Neural cell (in vitro differentiated cells): ENCODE measurements around the gene TMEM132C. TPM values are rescaled to one million over a fixed set of nuclear protein-coding genes. Genes with fewer than 3 reads are reported as not detected.

Source experiments
- H2AFZ ChIP-seq: fragments of 200-600, 300-800 bp; sonication (generic), shearing (Covaris generic); 2 replicates; pipeline ENCODE4 v1.6.0; 2014; ENCODE audit warnings: low read depth, mild to moderate bottlenecking, antibody characterized with exemption, low read length, moderate library complexity
- H3F3A ChIP-seq: fragments of 200-600 bp; shearing (Covaris generic); 2 replicates; pipeline ENCODE4 v1.6.1; 2016; ENCODE audit warnings: mild to moderate bottlenecking, moderate library complexity, mixed read lengths, antibody characterized with exemption, low read length; ENCODE audit not compliant: insufficient read depth, poor library complexity, severe bottlenecking
- H3K27ac ChIP-seq: fragments of 200-600, 300-800 bp; sonication (generic), shearing (Covaris generic); 2 replicates; pipeline ENCODE4 v1.5.1; 2014; ENCODE audit warnings: mild to moderate bottlenecking, low read length, moderate library complexity
- H3K27me3 ChIP-seq: fragments of 300-800, 200-600 bp; sonication (generic), shearing (Covaris generic); 2 replicates; pipeline ENCODE4 v1.6.0; 2014; ENCODE audit warnings: mild to moderate bottlenecking, low read depth, low read length, moderate library complexity; ENCODE audit not compliant: insufficient read depth
- H3K36me3 ChIP-seq: fragments of 300-800, 200-600 bp; sonication (generic), shearing (Covaris generic); 2 replicates; pipeline ENCODE4 v1.5.1; 2014; ENCODE audit warnings: mild to moderate bottlenecking, antibody characterized with exemption, low read length, moderate library complexity; ENCODE audit not compliant: insufficient read depth
- H3K4me2 ChIP-seq: fragments of 300-800, 200-600 bp; sonication (generic), shearing (Covaris generic); 2 replicates; pipeline ENCODE4 v1.6.0; 2014; ENCODE audit warnings: mild to moderate bottlenecking, low read length
- H3K4me3 ChIP-seq: fragments of 300-800, 200-600 bp; sonication (generic), shearing (Covaris generic); 2 replicates; pipeline ENCODE4 v1.5.1; 2014; ENCODE audit warnings: mild to moderate bottlenecking, low read length, moderate library complexity
- H3K79me2 ChIP-seq: fragments of 200-600 bp; shearing (Covaris generic); replicated peaks from 2 replicates; pipeline ENCODE4 v1.6.0; 2014; ENCODE audit warnings: mild to moderate bottlenecking, low read length, moderate library complexity; ENCODE audit not compliant: insufficient read depth
- H3K9ac ChIP-seq: fragments of 300-800, 200-600 bp; sonication (generic), shearing (Covaris generic); 2 replicates; pipeline ENCODE4 v1.6.1; 2016; ENCODE audit warnings: mild to moderate bottlenecking, low read length, mixed read lengths
- H3K9me2 ChIP-seq: fragments of 200-600 bp; shearing (Covaris generic); 2 replicates; pipeline ENCODE4 v1.6.1; 2016; ENCODE audit warnings: mild to moderate bottlenecking, low read length, mixed read lengths; ENCODE audit not compliant: insufficient read depth
- H3K9me3 ChIP-seq: fragments of 200-600, 300-800 bp; sonication (generic), shearing (Covaris generic); 2 replicates; pipeline ENCODE4 v1.6.1; 2016; ENCODE audit warnings: mild to moderate bottlenecking, mixed run types, low read length, moderate library complexity, mixed read lengths
- H4K20me1 ChIP-seq: fragments of 200-600 bp; shearing (Covaris generic); 2 replicates; pipeline ENCODE4 v1.6.1; 2016; ENCODE audit warnings: mild to moderate bottlenecking, mixed run types; ENCODE audit not compliant: insufficient read depth
- CTCF ChIP-seq: fragments of 450-650 bp; IDR thresholded peaks from 2 replicates; pipeline ENCODE4 v1.5.1; 2014; ENCODE audit warnings: antibody characterized with exemption, mild to moderate bottlenecking, moderate library complexity; ENCODE audit not compliant: poor library complexity, severe bottlenecking
- EP300 ChIP-seq: fragments of 450-650 bp; conservative IDR thresholded peaks from 2 replicates; pipeline ENCODE4 v1.6.1; 2014; ENCODE audit warnings: antibody characterized with exemption, mild to moderate bottlenecking, moderate library complexity; ENCODE audit not compliant: poor library complexity, severe bottlenecking
- EZH2 ChIP-seq: fragments of 200-600, 300-800 bp; shearing (Covaris generic), sonication (generic); IDR thresholded peaks from 2 replicates; pipeline ENCODE4 v1.6.1; 2014; ENCODE audit warnings: antibody characterized with exemption, low read length, borderline replicate concordance, mild to moderate bottlenecking; ENCODE audit not compliant: insufficient read depth, poor library complexity, severe bottlenecking
- MXI1 ChIP-seq: fragments of 450-650 bp; conservative IDR thresholded peaks from 2 replicates; pipeline ENCODE4 v1.6.1; 2014; ENCODE audit warnings: antibody characterized with exemption, mild to moderate bottlenecking; ENCODE audit not compliant: poor library complexity, severe bottlenecking
- POLR2AphosphoS5 ChIP-seq: IDR thresholded peaks from 2 replicates; pipeline ENCODE4 v1.6.1; 2012
- RAD21 ChIP-seq: fragments of 450-650 bp; conservative IDR thresholded peaks from 2 replicates; pipeline ENCODE4 v1.6.1; 2014; ENCODE audit warnings: antibody characterized with exemption, mild to moderate bottlenecking, moderate library complexity
- REST ChIP-seq: IDR thresholded peaks from 2 replicates; pipeline ENCODE4 v1.6.1; 2012; ENCODE audit warnings: borderline replicate concordance
- SMC3 ChIP-seq: fragments of 450-650 bp; conservative IDR thresholded peaks from 2 replicates; pipeline ENCODE4 v1.6.1; 2014; ENCODE audit warnings: antibody characterized with exemption, mild to moderate bottlenecking, moderate library complexity; ENCODE audit not compliant: poor library complexity
- TAF1 ChIP-seq: IDR thresholded peaks from 2 replicates; pipeline ENCODE4 v1.6.1; 2012; ENCODE audit warnings: low read depth
- polyA plus RNA-seq: library from polyadenylated mRNA; depleted of rRNA; stranded (reverse); fragments of >200 nt; gene quantifications from 2 replicates; pipeline ENCODE4 v1.2.3, GENCODE V29; 2014

Gene TMEM132C
- polyA plus RNA-seq, 1 donor from 2014 or later = 0.06 TPM

- H4K20me1 ChIP-seq = no peaks in the 10 kb centered on the region
- no peaks in the 10 kb centered on the region for H3F3A ChIP-seq
- no peaks in the 10 kb centered on the region for H3K36me3 ChIP-seq
- H2AFZ ChIP-seq = no peak overlapping the region
- H3K9ac ChIP-seq = no peak overlapping the region
- no peaks in the 10 kb centered on the region for H3K27me3 ChIP-seq
- no peak overlapping the region for H3K4me2 ChIP-seq
- H3K27ac ChIP-seq = no peak overlapping the region
- TF ChIP-seq RAD21 (no peak), SMC3 (no peak), EP300 (no peak), POLR2AphosphoS5 (no peak), MXI1 (no peak), EZH2 (no peak), TAF1 (no peak), CTCF (no peak)
- no peaks in the 10 kb centered on the region for H3K79me2 ChIP-seq
- no peaks in the 10 kb centered on the region for H3K9me2 ChIP-seq
- no peak overlapping the region for H3K4me3 ChIP-seq
- no peaks in the 10 kb centered on the region for H3K9me3 ChIP-seq
These were observed 340.7 kb downstream of the TMEM132C start for GRCh38 chr12:128607641-128608040.

- Histone ChIP-seq H2AFZ (no peak overlapping the region), H3K4me3 (no peak overlapping the region), H3F3A (no peaks in the 10 kb centered on the region), H3K9me2 (no peaks in the 10 kb centered on the region), H3K9ac (no peak overlapping the region), H3K36me3 (no peaks in the 10 kb centered on the region), H3K27ac (no peak overlapping the region), H3K79me2 (no peaks in the 10 kb centered on the region), H3K4me2 (no peak overlapping the region), H3K9me3 (no peaks in the 10 kb centered on the region), H3K27me3 (no peaks in the 10 kb centered on the region), H4K20me1 (no peaks in the 10 kb centered on the region)
- TF ChIP-seq POLR2AphosphoS5 (no peak), EZH2 (no peak), EP300 (no peak), MXI1 (no peak)
These were observed 342.9 kb downstream of the TMEM132C start for GRCh38 chr12:128609861-128610260.

GRCh38 chr12:128611736-128612135, 344.8 kb downstream of the TMEM132C start:
- no peaks in the 10 kb centered on the region for H3K36me3 ChIP-seq
- H4K20me1 ChIP-seq = no peaks in the 10 kb centered on the region
- H2AFZ ChIP-seq = no peak overlapping the region
- H3K4me3 ChIP-seq = no peak overlapping the region
- H3K9me2 ChIP-seq = no peaks in the 10 kb centered on the region
- no peak overlapping the region for H3K9ac ChIP-seq
- H3F3A ChIP-seq = no peaks in the 10 kb centered on the region
- TF ChIP-seq CTCF (no peak), REST (no peak), POLR2AphosphoS5 (no peak), EP300 (no peak), SMC3 (no peak), RAD21 (no peak), EZH2 (no peak), MXI1 (no peak), TAF1 (no peak)
- no peak overlapping the region for H3K27ac ChIP-seq
- H3K27me3 ChIP-seq = no peaks in the 10 kb centered on the region
- H3K79me2 ChIP-seq = no peaks in the 10 kb centered on the region
- no peaks in the 10 kb centered on the region for H3K9me3 ChIP-seq
- no peak overlapping the region for H3K4me2 ChIP-seq
